T-helper 2 cell treated with Interferon-gamma antibody and Interleukin-4, amounts not matched to agents 100 ng/mL and 5 ng/mL, for 36 hours (primary cell): Measurements from ENCODE around the gene NDUFAF8. TPM values are rescaled to one million over a fixed set of nuclear protein-coding genes. Genes with fewer than 3 reads are reported as not detected.

Experiments
- intact Hi-C: fragments of 100-400 bp; cut with micrococcal nuclease; formaldehyde crosslinking; loops from one replicate; pipeline ENCODE4 v1.15.1; 2023
- total RNA-seq: library from RNA; stranded (reverse); gene quantifications from 2 replicates; pipeline ENCODE4 v1.2.3, GENCODE V29; 2022

The NDUFAF8 gene
- total RNA-seq, 1 donor from 2014 or later = 42.5 TPM

- intact Hi-C loops = no loop called here
These were observed 49.6 kb downstream of the NDUFAF8 start for GRCh38 chr17:81288715-81289114.

DNA sequence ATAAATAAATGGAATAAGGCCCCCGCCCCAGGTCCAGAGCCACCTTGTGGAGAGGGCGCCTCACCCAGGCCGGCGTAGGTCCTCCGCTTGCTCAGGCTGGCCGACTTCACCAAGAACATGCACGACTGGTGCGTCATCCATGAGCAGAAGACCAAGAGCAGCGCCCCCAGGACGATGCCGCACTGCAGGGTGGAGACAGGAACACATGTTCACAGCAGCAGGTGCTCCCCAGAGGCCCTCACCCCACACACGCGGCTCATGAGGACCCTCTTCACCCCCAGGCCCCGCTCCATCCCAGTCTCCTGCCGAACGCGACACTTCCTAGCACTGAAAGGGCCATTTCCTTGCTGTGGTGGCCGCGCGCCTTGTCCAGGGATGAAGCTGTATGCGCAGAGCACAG lies 50.5 kb downstream of the NDUFAF8 start:
- intact Hi-C loops = no loop called here

DNA sequence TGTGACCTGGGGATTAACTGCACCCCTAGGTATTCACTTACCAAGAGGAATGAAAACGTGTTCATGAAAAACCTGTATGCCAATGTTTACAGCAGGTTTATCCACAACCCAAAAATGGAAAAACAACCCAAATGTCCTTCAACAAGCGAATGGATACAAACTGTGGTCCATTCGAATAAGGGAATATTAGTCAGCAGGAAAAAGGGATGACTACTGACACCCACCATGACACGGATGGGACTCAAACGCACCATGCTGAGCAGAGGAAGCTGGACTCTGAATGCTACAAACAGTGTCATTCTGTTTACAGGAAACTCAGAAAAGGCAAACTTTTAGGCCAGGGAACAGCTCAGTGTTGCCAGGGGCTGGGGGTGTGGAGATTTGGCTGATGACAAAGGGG lies 51.1 kb downstream of the NDUFAF8 start:
- intact Hi-C loops = no loop called here

Other genes starting within 250 kb of the NDUFAF8 start
- 35.9 and 39.6 TPM in 2 replicates for gene CHMP6, start 247.5 kb upstream of the NDUFAF8 start, total RNA-seq
- gene BAIAP2, start 204.2 kb upstream of the NDUFAF8 start, total RNA-seq = 5.3 and 5.5 TPM in 2 replicates
- gene PVALEF, start 73.8 kb upstream of the NDUFAF8 start, total RNA-seq = not detected in 2 replicates
- gene AATK, start 73.1 kb upstream of the NDUFAF8 start, total RNA-seq = 0.27 and 0.32 TPM in 2 replicates
- gene CEP131, start 16.4 kb upstream of the NDUFAF8 start, total RNA-seq = 13.7 and 14.4 TPM in 2 replicates
- 43.1 and 50.8 TPM in 2 replicates for gene TEPSIN, start 263 bp upstream of the NDUFAF8 start, total RNA-seq
- 127 and 132 TPM in 2 replicates for gene SLC38A10, start 56.0 kb downstream of the NDUFAF8 start, total RNA-seq
- gene BAHCC1, start 156.1 kb downstream of the NDUFAF8 start, total RNA-seq = 0.20 and 0.27 TPM in 2 replicates